Progenitor cell of endocrine pancreas (in vitro differentiated cells): ENCODE measurements around the gene ANAPC13. TPM values are rescaled to one million over a fixed set of nuclear protein-coding genes. Genes with fewer than 3 reads are reported as not detected.

Experiments
- DNase-seq: peaks from one replicate; pipeline ENCODE4 v3.0.0; 2021; ENCODE audit warnings: low spot score; ENCODE audit not compliant: unreplicated experiment
- H3K27ac Mint-ChIP-seq: 2 replicates; pipeline ENCODE4 v1.8.0; 2021; ENCODE audit warnings: mild to moderate bottlenecking, moderate library complexity, mixed read lengths
- H3K27me3 Mint-ChIP-seq: 2 replicates; pipeline ENCODE4 v1.8.0; 2021; ENCODE audit warnings: mixed read lengths
- H3K36me3 Mint-ChIP-seq: 2 replicates; pipeline ENCODE4 v1.8.0; 2022; ENCODE audit warnings: mixed read lengths; ENCODE audit not compliant: insufficient read depth
- H3K4me1 Mint-ChIP-seq: 2 replicates; pipeline ENCODE4 v1.8.0; 2021; ENCODE audit warnings: low read depth, mixed read lengths
- H3K4me3 Mint-ChIP-seq: 2 replicates; pipeline ENCODE4 v1.8.0; 2021; ENCODE audit warnings: low read depth, mild to moderate bottlenecking, moderate library complexity, mixed read lengths
- H3K9me3 Mint-ChIP-seq: 2 replicates; pipeline ENCODE4 v1.8.0; 2021; ENCODE audit warnings: low read depth, mixed read lengths
- total RNA-seq: library from RNA; stranded (reverse); gene quantifications from 2 replicates; pipeline ENCODE4 v1.2.1, GENCODE V29; 2021
- TF ChIP-seq, protein P1 (sequence below): fragments of 200-600 bp; sonication (generic); IDR thresholded peaks from one replicate; pipeline ENCODE4 v1.5.0; 2021; ENCODE audit warnings: antibody characterized with exemption, mild to moderate bottlenecking; ENCODE audit not compliant: unreplicated experiment

ANAPC13 gene
- total RNA-seq, 1 donor from 2014 or later = 63.9 TPM

DNA sequence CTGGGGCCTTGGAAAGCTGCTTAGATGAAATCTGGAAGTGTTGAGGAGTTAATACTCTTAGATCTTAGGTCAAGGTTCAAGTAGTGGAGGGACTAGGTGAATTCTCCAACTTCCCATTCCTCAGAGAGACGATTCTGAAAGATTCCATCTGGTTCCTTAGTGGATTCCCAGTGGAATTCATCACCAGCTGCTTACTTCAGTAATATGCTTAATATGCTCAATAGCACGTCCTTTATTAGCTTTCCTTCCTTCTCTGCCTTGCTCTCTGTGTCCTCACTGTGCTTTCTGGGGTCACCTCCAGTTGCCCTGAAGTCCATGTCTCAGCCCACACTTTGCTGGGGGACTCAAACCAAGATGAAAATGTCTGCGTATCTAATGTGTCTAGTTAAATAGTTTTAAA, 31.1 kb upstream of the ANAPC13 start:
- TF ChIP-seq, protein P1, sequence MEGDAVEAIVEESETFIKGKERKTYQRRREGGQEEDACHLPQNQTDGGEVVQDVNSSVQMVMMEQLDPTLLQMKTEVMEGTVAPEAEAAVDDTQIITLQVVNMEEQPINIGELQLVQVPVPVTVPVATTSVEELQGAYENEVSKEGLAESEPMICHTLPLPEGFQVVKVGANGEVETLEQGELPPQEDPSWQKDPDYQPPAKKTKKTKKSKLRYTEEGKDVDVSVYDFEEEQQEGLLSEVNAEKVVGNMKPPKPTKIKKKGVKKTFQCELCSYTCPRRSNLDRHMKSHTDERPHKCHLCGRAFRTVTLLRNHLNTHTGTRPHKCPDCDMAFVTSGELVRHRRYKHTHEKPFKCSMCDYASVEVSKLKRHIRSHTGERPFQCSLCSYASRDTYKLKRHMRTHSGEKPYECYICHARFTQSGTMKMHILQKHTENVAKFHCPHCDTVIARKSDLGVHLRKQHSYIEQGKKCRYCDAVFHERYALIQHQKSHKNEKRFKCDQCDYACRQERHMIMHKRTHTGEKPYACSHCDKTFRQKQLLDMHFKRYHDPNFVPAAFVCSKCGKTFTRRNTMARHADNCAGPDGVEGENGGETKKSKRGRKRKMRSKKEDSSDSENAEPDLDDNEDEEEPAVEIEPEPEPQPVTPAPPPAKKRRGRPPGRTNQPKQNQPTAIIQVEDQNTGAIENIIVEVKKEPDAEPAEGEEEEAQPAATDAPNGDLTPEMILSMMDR = no peak
- Mint-ChIP-seq H3K27me3 (no peaks in the 10 kb centered on the region), H3K9me3 (peaks cover 12% of the 10 kb centered on the region), H3K4me1 (peaks cover 11% of the 10 kb centered on the region), H3K27ac (no peak overlapping the region), H3K4me3 (no peak overlapping the region), H3K36me3 (peaks cover 24% of the 10 kb centered on the region)
- DNase-seq = no peak

GRCh38 chr3:134511500-134511899, 25.7 kb upstream of the ANAPC13 start:
- Mint-ChIP-seq H3K4me3 (no peak overlapping the region), H3K4me1 (peaks cover 10% of the 10 kb centered on the region), H3K36me3 (peaks cover 18% of the 10 kb centered on the region), H3K27ac (no peak overlapping the region), H3K27me3 (no peaks in the 10 kb centered on the region), H3K9me3 (no peaks in the 10 kb centered on the region)
- TF ChIP-seq, protein P1 = no peak
- no peak for DNase-seq

- H3K27me3 Mint-ChIP-seq = no peaks in the 10 kb centered on the region
- peaks cover 40% of the 10 kb centered on the region for H3K9me3 Mint-ChIP-seq
- peaks cover 50% of the 10 kb centered on the region for H3K36me3 Mint-ChIP-seq
- DNase-seq = no peak
- TF ChIP-seq, protein P1 = no peak
- no peak overlapping the region for H3K4me3 Mint-ChIP-seq
- no peak overlapping the region for H3K27ac Mint-ChIP-seq
- peaks cover 2% of the 10 kb centered on the region for H3K4me1 Mint-ChIP-seq
Observed at GRCh38 chr3:134505485-134505884, 19.7 kb upstream of the ANAPC13 start.

DNA sequence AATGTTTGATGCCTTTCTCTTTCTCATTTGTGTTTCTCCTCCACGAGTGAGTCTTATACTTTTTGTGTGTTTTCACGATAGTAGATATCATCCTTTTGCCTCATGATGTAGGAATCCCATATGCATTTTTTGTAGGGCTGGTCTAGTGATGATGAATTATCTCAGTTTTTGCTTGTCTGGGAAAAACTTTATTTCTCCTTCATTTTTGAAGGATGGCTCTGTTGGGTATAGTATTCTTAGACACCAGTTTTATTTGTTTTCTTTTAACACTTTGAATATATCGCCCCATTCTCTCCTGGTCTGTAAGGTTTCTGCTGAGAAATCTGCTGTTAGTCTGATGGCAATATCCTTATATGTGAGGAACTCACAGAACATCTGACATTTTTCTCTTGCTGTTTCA, 18.3 kb upstream of the ANAPC13 start:
- DNase-seq = no peak
- TF ChIP-seq, protein P1 = no peak
- H3K4me1 Mint-ChIP-seq = peaks cover 2% of the 10 kb centered on the region
- H3K27ac Mint-ChIP-seq = no peak overlapping the region
- peaks cover 52% of the 10 kb centered on the region for H3K36me3 Mint-ChIP-seq
- H3K4me3 Mint-ChIP-seq = no peak overlapping the region
- no peaks in the 10 kb centered on the region for H3K27me3 Mint-ChIP-seq
- H3K9me3 Mint-ChIP-seq = peaks cover 40% of the 10 kb centered on the region

GRCh38 chr3:134503266-134503665, 17.5 kb upstream of the ANAPC13 start:
- H3K4me3 Mint-ChIP-seq = no peak overlapping the region
- H3K36me3 Mint-ChIP-seq = peaks cover 51% of the 10 kb centered on the region
- no peak overlapping the region for H3K27ac Mint-ChIP-seq
- H3K27me3 Mint-ChIP-seq = no peaks in the 10 kb centered on the region
- no peak for DNase-seq
- H3K9me3 Mint-ChIP-seq = peaks cover 46% of the 10 kb centered on the region
- peaks cover 2% of the 10 kb centered on the region for H3K4me1 Mint-ChIP-seq
- TF ChIP-seq, protein P1 = no peak
